RKO (cell line): Measurements from ENCODE around the gene ANOS1.
"Not testable (repeated sequence)": the region's sequence is repeated elsewhere in the genome, so short reads cannot be mapped to it uniquely, and the experiment has no call there.

Source experiments
- DNase-seq: peaks from one replicate; pipeline ENCODE4 v3.0.0-alpha.2; 2016; ENCODE audit warnings: low spot score

Gene ANOS1

GRCh38 chrX:8607326-8607725, 124.6 kb downstream of the ANOS1 start:
- DNase-seq: peak; percentile 9

- DNase-seq: no peak
Observed at GRCh38 chrX:8604131-8604530, 127.8 kb downstream of the ANOS1 start.

- DNase-seq: no peak
Observed at GRCh38 chrX:8591501-8591900, 140.4 kb downstream of the ANOS1 start.

DNA sequence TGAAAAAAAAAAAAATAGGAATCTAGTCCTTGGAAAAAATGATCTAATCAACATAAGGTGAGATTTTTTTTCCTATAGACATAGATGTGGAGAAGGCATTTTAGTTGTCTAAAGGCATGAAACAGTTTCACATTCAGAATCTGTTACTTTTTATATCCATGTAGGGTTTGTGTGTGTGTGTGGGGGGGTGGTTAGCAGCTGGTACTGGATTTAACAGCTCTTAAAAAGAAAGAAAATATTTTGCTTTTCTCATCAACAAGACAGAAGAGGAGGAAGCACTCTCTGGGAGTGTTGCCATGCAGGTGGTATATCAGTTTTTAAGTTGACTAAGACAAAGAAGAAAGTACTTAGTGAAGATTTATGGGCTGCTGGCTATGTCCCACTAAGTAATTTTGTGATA, 145.0 kb downstream of the ANOS1 start:
- no peak for DNase-seq

- no peak for DNase-seq
Observed at GRCh38 chrX:8579602-8580001, 152.3 kb downstream of the ANOS1 start.

DNA sequence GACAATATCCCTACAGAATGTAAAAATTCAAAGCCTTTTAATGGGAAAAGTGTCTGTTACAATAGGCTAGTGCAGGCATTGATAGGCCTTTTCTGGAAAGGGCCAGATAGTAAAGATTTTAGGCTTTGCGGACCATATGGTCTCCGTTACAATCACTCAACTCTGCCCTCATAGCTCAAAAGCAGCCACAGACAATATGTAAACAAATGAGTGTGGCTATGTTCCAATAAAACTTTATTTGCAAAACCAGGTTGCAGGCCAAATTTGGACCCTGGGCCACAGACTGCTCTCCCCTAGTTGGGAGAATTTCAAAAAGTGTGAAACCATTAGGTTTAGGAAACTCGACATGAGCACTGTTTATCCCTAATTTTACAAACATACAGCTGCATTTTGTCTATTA, 155.1 kb downstream of the ANOS1 start:
- no peak for DNase-seq

GRCh38 chrX:8565729-8566128, 166.2 kb downstream of the ANOS1 start:
- no peak for DNase-seq

- DNase-seq: no peak
Observed at GRCh38 chrX:8548446-8548845, 183.5 kb downstream of the ANOS1 start.

GRCh38 chrX:8546715-8547114, 185.2 kb downstream of the ANOS1 start:
- DNase-seq: no peak

- DNase-seq: no peak
Observed at GRCh38 chrX:8520791-8521190, 211.1 kb downstream of the ANOS1 start.

GRCh38 chrX:8520178-8520577, 211.8 kb downstream of the ANOS1 start:
- no peak for DNase-seq

DNA sequence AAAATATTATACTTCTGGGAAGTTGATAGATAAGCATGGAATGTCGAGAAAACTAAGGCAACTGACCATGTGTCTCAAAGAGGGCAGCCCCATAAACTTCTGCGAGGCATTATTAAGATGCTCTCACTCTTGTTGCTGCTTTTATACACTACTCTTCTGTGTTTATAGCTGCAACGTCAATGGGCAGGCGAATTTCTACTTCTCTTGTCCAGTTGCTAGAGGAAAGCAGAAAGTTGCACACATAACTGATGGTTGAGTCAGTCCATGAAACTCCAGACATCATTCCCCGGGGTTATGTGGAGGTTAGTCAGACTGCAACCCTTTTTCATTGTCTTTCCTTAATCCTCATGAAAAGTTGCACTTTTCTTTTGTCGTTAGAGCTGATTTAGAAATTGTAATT, 227.5 kb downstream of the ANOS1 start:
- peak; percentile 15 for DNase-seq

DNA sequence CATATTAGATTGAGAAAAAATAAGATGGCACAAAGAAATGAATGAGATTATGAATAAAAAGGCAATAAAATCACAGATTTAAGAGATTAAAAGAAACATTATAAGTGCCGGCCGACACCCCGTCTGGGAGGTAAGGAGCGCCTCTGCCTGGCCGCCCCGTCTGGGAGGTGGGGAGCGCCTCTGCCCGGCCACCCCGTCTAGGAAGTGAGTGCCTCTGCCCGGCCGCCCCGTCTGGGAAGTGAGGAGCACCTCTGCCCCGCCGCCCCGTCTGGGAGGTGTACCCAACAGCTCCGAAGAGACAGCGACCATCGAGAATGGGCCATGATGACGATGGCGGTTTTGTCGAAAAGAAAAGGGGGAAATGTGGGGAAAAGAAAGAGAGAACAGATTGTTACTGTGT, 229.8 kb downstream of the ANOS1 start:
- not testable (repeated sequence) for DNase-seq

DNA sequence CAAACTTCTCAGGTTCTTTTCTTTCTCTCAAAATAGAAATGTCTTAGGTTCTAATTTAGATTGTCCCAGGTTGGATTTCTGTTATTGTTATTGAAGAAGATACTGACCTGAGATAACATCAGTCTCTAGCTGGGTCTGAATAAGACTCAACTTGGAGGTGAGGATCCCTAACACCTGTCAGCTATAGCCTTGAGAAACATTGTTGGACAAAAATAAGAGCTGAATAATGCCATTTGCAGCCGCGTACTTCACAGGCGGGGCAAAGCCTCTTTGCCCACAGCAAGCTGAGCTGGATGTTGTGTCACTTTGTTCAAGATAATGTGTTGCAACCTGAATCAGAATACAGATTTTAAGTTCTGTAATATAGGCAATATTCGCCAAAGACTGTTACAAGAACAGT, 231.7 kb downstream of the ANOS1 start:
- DNase-seq: no peak

- DNase-seq: not testable (repeated sequence)
Observed at GRCh38 chrX:8495036-8495435, 236.9 kb downstream of the ANOS1 start.

DNA sequence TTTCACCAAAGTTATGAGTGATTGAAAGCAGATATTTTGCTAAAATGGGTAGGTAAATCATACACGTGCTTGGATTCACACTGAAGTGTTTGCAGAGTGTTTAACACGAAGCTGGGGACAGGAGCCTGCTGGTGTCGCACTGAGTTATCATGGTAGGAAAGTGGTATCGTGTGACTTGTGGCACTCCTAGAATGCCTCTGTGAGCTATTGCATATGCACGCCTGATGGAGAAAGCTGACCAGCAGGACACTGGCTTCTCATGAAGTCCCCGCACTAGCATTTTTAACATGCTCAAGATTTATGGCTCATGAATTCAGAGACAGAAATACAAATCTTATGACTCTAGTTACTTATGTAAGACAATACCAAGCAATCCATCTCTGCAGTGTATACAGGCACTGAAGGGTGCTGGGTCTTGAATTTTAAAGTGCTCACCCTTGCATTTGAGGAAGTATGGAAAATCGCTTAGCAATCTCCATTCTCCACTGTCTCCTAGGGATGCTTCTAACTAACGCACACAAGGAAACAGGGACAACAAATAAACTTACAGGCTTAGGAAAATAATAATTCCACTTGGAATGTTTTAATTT, 247.5 kb downstream of the ANOS1 start:
- DNase-seq: no peak
